A673 (cell line): ENCODE results near the gene CLEC20A. TPM values are rescaled to one million over a fixed set of nuclear protein-coding genes. Genes with fewer than 3 reads are reported as not detected.

Experiments used
- BruUV-seq: library from RNA; stranded (reverse); fragments of 400-500 nt; replicated peaks from 2 replicates; lab custom pipeline; 2021; lab: Mats Ljungman, UMichigan
- CTCF ChIA-PET: fragments of 300-600 bp; sonication (Branson Sonifier 250); formaldehyde crosslinking; loops from one replicate; lab custom pipeline; 2022; ENCODE audit warnings: antibody characterized with exemption; lab: Charles Lee
- POLR2A ChIA-PET: fragments of 300-600 bp; sonication (Branson Sonifier 250); formaldehyde crosslinking; loops from one replicate; lab custom pipeline; 2022; ENCODE audit warnings: antibody characterized with exemption; ENCODE audit not compliant: low non-redundant PET; lab: Charles Lee
- DNase-seq: peaks from one replicate; pipeline ENCODE4 v3.0.0-alpha.2; 2015; ENCODE audit warnings: low spot score
- H3K27ac ChIP-seq: fragments of 200-600 bp; sonication (generic); 2 replicates; pipeline ENCODE4 v1.5.1; 2016; ENCODE audit warnings: mixed run types, low read depth, mild to moderate bottlenecking, mixed read lengths, antibody characterized with exemption, low read length; ENCODE audit not compliant: poor library complexity, severe bottlenecking
- H3K27me3 ChIP-seq: fragments of 200-600 bp; sonication (generic); replicated peaks from 2 replicates; pipeline ENCODE4 v1.6.1; 2017; ENCODE audit warnings: mixed run types, low read depth, mild to moderate bottlenecking, mixed read lengths, antibody characterized with exemption, low read length; ENCODE audit not compliant: insufficient read depth, poor library complexity
- H3K36me3 ChIP-seq: fragments of 200-600 bp; sonication (generic); 2 replicates; pipeline ENCODE4 v1.6.1; 2016; ENCODE audit warnings: mixed run types, mild to moderate bottlenecking, mixed read lengths, antibody characterized with exemption, low read length; ENCODE audit not compliant: insufficient read depth, poor library complexity, severe bottlenecking
- H3K4me1 ChIP-seq: fragments of 200-600 bp; sonication (generic); 2 replicates; pipeline ENCODE4 v1.6.1; 2017; ENCODE audit warnings: mixed run types, mild to moderate bottlenecking, mixed read lengths, antibody characterized with exemption, low read length; ENCODE audit not compliant: insufficient read depth, poor library complexity, severe bottlenecking
- H3K4me3 ChIP-seq: fragments of 200-600 bp; sonication (generic); 2 replicates; pipeline ENCODE4 v1.5.1; 2016; ENCODE audit warnings: low read depth, mixed run types, mild to moderate bottlenecking, mixed read lengths, low read length; ENCODE audit not compliant: poor library complexity, severe bottlenecking
- H3K9me3 ChIP-seq: fragments of 200-600 bp; sonication (generic); 2 replicates; pipeline ENCODE4 v1.6.1; 2016; ENCODE audit warnings: mixed run types, low read depth, mild to moderate bottlenecking, mixed read lengths, antibody characterized with exemption, low read length; ENCODE audit not compliant: poor library complexity, severe bottlenecking
- CTCF ChIP-seq: fragments of 300-800, 200-600 bp; sonication (generic); conservative IDR thresholded peaks from 2 replicates; pipeline ENCODE4 v1.5.1; 2017; ENCODE audit warnings: low read depth, mild to moderate bottlenecking, antibody characterized with exemption, low read length, moderate library complexity, mixed read lengths
- EZH2 ChIP-seq: fragments of 200-600 bp; sonication (generic); IDR thresholded peaks from 2 replicates; pipeline ENCODE4 v1.6.1; 2017; ENCODE audit warnings: borderline replicate concordance, low read depth, mild to moderate bottlenecking, mixed read lengths, antibody characterized with exemption, low read length; ENCODE audit not compliant: poor library complexity, severe bottlenecking
- intact Hi-C: fragments of 100-400 bp; cut with micrococcal nuclease; formaldehyde crosslinking; loops from one replicate; pipeline ENCODE4 v1.10.0; 2022; ENCODE audit not compliant: unreplicated experiment
- total RNA-seq: library from RNA; stranded (reverse); gene quantifications from 2 replicates; pipeline ENCODE4 v1.2.3, GENCODE V29; 2021

Gene CLEC20A
- total RNA-seq, 1 experiment from 2014 or later, result not detected

DNA sequence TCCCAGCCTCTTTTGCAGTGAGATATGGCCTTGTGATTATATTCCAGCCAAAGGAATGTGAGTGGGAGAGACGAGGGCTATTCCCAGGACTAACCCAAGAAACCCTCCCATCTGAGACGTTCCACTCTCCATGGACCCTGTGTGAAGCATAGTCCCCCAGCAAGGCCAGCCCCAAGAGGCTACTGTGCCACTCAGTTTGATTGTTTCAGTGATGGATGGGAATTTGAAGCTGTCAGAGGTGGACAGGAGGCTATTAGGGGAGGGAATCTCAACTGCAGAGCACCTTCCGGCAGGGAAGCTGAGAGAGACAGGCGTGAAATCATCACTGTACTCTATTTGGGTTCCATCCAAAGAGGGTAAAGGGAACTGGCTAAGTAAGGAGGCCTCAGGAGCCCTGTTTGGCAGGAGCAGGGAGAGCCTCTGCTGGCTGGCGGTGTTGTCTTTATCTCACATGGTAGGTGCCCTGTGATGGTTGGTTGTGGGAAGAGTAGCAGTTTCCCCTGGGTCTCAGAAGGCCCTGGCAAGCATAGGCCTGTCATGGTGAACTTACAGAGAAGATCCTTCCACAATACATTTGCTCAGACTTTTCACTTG, 12.7 kb upstream of the CLEC20A start:
- no peak overlapping the region for H3K4me3 ChIP-seq
- CTCF ChIA-PET, result no interaction called here
- H3K9me3 ChIP-seq, result no peaks in the 10 kb centered on the region
- no peak overlapping the region for H3K27ac ChIP-seq
- no peaks in the 10 kb centered on the region for H3K27me3 ChIP-seq
- POLR2A ChIA-PET, result no interaction called here
- no peak for DNase-seq
- intact Hi-C loops, result no loop called here
- no peak for TF ChIP-seq EZH2
- no peak for TF ChIP-seq CTCF
- H3K36me3 ChIP-seq, result no peaks in the 10 kb centered on the region
- BruUV-seq, result no TSS peak
- H3K4me1 ChIP-seq, result peaks cover 5% of the 10 kb centered on the region

GRCh38 chr1:178506669-178507068, 9.9 kb upstream of the CLEC20A start:
- POLR2A ChIA-PET, result interaction anchor here (0.7 kb wide), 1 partner anchor 196 kb away, joined by 3 read pairs; no protein-coding TSS in a partner anchor
- Histone ChIP-seq H3K36me3 (no peaks in the 10 kb centered on the region), H3K27ac (no peak overlapping the region), H3K9me3 (no peaks in the 10 kb centered on the region), H3K27me3 (no peaks in the 10 kb centered on the region), H3K4me1 (no peaks in the 10 kb centered on the region), H3K4me3 (no peak overlapping the region)
- intact Hi-C loops, result no loop called here
- TF ChIP-seq CTCF, result no peak
- no peak for TF ChIP-seq EZH2
- BruUV-seq, result no TSS peak
- DNase-seq, result no peak
- CTCF ChIA-PET, result no interaction called here

- no TSS peak for BruUV-seq
- CTCF ChIA-PET, result no interaction called here
- intact Hi-C loops, result no loop called here
Observed at GRCh38 chr1:178506177-178506576, 9.4 kb upstream of the CLEC20A start.

More at GRCh38 chr1:178506177-178506576, 9.4 kb upstream of the CLEC20A start:
- H3K27me3 ChIP-seq, result no peaks in the 10 kb centered on the region
- DNase-seq, result no peak
- TF ChIP-seq EZH2, result no peak
- no peak for TF ChIP-seq CTCF
- H3K9me3 ChIP-seq, result no peaks in the 10 kb centered on the region
- no peak overlapping the region for H3K27ac ChIP-seq
- no peak overlapping the region for H3K4me3 ChIP-seq
- no peaks in the 10 kb centered on the region for H3K36me3 ChIP-seq
- POLR2A ChIA-PET, result no interaction called here
- no peaks in the 10 kb centered on the region for H3K4me1 ChIP-seq
